Suppressor macrophage treated with lipopolysaccharide for 4 hours (primary cell): ENCODE results near the gene MPND.
A peak's percentile ranks its signal among the peaks of the same experiment; 100 is the strongest.
"Not testable (repeated sequence)": the region's sequence is repeated elsewhere in the genome, so short reads cannot be mapped to it uniquely, and the experiment has no call there.

ENCODE experiments used
- DNase-seq: peaks from one replicate; pipeline ENCODE4 v3.0.0-alpha.2; 2020

Gene MPND

DNA sequence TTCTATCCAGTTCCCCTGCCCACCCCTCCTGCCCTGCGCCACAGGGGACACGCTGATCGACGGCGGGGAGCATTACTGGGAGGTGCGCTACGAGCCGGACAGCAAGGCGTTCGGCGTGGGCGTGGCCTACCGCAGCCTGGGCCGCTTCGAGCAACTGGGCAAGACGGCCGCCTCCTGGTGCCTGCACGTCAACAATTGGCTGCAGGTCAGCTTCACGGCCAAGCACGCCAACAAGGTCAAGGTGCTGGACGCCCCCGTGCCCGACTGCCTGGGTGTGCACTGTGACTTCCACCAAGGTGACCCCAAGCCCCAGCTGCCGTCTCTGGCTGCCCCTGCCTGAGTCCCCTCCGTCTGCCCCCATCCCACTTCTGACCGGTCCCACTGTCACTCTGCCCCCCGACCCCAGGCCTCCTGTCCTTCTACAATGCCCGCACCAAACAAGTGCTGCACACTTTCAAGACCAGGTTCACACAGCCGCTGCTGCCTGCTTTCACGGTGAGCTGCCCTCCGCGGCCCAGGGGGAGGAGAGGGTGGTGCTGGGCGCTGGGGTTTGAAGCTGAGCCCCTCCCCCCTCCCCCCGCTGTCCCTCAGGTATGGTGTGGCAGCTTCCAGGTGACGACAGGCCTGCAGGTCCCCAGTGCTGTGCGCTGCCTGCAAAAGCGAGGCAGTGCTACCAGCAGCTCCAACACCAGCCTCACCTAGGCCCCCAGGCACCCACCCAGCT is 20.3 kb upstream of the MPND start:
- no peak for DNase-seq

DNA sequence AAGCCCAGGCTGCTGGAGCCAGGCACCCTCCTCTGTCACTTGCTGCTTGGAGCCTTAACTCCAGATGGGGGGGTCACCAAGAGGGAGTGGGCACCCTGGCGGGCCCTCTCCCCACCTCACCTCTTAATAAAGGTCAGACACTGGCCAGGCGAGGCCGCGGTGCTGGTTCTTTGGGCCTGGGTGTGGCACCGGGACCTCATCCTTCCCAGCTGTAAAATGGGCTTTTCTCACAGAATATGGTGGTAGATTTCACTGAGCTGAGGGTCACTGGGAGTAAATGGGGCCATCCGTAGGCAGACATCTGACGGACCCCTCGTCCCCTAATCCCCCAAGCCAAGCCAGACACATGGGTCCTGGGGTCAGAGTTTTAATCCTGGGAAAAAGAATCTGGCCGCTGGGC is 19.7 kb upstream of the MPND start:
- no peak for DNase-seq

- no peak for DNase-seq
Observed at GRCh38 chr19:4324228-4324627, 19.1 kb upstream of the MPND start.

DNA sequence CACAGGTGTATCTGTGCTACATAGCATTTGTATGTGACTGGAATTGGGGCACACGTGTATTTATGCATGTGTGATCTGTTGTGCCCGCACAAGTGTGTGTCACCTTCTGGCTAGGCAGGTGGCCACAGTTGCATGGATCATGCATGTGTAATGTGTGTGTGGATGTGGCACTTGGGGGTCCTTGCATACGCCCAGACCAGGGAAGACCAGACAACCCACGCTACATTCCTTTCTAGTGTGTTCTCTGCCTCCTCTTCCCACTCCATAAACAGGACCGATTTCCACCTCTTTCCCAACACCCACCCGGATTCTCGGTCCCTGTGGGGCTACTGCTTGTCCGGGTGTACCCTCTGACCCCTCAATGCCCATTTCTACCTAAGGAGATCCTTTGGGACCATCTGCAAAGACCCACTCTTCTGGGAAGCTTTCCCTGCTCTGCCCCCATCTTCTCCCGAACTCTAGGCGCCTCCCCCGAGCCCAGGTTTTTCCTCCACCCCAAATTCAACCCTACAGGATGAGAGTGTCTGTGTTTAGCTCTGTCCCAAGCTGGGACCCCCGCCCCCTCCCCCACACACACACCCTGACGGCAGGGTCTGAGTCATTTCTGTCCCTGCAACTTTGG is 17.0 kb upstream of the MPND start:
- DNase-seq = no peak

DNA sequence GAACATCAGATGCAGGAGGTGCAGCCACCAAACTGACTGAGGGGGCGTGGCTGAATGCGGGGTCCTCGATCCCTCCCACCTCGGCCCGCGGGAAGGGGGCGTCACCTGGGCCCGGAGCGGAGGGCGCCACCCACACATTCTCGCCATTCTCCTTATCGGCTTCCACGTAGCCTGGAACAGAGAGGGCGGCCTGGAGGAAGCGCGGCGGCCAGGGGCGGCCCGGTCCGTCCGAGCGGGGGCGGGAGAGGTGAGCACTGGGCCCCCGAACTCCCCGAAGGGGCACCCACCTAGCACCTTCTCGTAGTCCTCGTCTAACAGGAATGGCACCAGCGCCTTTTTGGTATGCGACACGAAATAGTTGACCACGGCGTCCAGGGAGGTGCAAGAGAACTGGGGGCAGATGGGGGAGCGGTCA is 16.5 kb upstream of the MPND start:
- no peak for DNase-seq

DNA sequence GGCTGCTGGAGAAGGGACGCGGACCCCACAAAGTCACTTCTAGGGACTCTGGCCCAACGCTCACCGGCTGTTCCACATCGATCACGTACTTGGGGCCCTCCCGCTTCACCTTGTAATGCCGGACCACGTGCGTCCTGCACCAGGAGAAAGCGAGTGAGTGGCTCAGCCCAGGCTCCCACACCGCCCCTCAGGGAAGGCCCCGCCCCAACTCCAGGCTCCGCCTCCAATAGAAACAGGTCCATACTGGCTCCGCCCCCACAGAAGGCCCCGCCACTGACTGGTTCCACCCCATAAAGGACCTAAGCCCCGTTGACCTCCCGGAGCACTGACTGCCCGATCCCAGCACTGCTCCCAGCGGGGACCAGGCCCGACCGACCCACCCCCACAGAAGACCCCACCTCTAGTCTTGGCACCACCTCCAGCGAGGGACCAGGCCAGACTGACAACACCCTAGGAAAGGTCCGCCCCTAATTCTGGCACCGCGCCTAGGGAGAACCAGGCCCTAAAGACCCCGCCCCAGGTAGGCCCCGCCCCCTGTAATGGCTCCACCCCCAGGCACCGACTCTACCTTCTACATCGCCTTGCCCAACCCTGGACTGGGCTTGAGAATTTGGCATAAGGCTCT is 16.0 kb upstream of the MPND start:
- DNase-seq = peak; percentile 57

- no peak for DNase-seq
Observed at GRCh38 chr19:4327877-4328242, 15.5 kb upstream of the MPND start.

DNA sequence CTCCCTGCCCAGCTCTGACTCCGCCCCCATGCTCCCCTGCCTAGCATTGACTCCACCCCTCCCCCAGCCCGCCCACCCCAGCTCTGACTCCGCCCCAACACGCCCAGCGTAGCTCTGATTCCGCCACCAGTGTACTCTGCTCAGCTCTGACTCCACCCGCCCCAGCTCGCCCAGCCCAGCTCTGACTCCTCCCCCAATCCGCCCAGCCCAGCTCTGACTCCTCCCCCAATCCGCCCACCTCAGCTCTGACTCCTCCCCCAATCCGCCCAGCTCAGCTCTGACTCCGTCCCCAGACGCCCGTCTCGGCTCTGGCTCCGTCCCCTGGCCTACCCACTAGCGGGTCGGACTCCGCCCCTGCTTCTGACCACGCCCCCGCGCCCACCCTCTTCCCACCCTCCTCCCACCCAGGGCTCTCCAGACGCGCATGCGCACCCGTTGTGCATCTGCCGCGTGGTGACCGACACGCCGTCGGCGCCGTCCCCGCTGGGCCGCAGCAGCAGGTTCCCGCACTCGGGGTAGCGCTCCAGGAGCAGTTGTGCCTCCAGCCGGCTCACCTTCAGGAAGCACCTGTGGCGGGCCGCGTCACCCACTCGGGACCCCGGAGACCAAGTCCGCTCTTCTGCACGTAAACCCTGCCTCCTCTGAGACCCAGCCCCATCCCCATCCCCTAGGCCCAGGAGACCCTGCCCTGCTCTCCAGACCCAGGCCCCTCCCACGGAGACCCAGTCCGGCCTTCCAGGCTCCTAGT is 14.9 kb upstream of the MPND start:
- DNase-seq = peak; percentile 95

- DNase-seq = not testable (repeated sequence)
Observed at GRCh38 chr19:4328991-4329681, 14.2 kb upstream of the MPND start.

DNA sequence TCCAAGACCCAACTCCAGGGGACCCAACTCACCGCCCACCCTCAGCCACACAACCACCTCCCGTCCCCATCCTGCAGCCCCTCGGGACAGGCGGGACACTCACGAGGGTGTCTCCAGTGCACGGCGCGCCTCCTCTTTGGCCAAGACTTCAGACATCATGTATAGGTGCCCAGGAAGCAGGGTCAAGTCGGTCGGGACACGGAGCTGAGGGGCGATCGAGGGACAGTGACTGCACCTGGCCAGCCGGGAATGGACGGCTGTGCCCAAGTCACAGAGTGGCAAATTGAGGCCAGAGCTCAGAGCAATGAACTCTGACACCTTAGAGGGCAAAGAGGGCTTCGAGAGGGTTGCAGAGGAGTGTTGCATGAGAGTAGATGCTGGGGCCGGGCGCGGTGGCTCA is 13.5 kb upstream of the MPND start:
- DNase-seq = no peak

- DNase-seq = no peak
Observed at GRCh38 chr19:4334929-4335570, 8.3 kb upstream of the MPND start.

- peak; percentile 21 for DNase-seq
Observed at GRCh38 chr19:4337906-4338440, 5.4 kb upstream of the MPND start.

- DNase-seq = no peak
Observed at GRCh38 chr19:4338441-4339355, 4.7 kb upstream of the MPND start, which contains the start of gene STAP2. Gene STAP2, minus strand, starts transcription at chr19:4338827. Its CDS starts 74 bp downstream, at chr19:4338753.

- DNase-seq = no peak
Observed at GRCh38 chr19:4342314-4342614, 1.1 kb upstream of the MPND start.

GRCh38 chr19:4342615-4343369 is 570 bp upstream of the MPND start:
- DNase-seq = peak; percentile 99

- DNase-seq = no peak
Observed at GRCh38 chr19:4345342-4346019, 2.1 kb downstream of the MPND start.

GRCh38 chr19:4346020-4346383 is 2.6 kb downstream of the MPND start:
- no peak for DNase-seq

GRCh38 chr19:4347521-4347920 is 4.2 kb downstream of the MPND start:
- peak; percentile 60 for DNase-seq

DNA sequence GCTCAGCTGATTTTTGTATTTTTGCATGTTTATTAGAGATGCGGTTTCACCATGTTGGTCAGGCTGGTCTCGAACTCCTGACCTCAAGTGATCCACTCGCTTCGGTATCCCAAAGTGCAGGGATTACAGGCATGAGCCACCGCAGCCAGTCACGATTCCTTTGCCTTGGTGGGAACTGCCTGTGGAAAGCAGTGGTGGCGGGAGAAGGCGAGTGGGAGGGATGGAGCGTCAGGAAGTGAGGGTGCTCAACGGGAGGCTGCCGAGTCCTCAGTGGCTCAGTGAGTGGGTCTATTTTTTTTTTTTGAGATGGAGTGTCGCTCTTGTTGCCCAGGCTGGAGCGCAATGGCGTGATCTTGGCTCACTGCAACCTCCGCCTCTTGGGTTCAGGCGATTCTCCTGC is 5.9 kb downstream of the MPND start:
- not testable (repeated sequence) for DNase-seq

DNA sequence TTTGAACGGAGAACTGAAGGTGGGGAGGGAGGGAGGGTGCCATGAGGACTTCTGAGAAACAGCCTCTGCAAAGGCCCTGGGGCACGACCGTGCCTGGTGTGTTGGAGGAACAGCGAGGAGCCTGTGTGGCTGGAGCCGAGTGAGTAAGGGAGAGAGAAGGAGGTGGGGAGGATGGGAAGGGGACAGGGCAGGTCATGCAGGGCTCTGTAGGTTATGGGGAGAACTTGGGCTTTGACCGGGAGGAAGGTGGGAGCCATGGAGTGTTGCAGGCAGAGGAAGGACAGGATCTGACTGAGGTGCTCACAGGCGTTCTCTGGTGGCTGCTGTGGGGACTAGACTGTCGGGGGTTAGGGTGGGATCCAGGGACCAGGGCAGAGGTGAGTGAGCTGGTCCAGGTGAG is 6.7 kb downstream of the MPND start:
- no peak for DNase-seq
